ENCODE measurements around the gene ARMC2.

Gene ARMC2

GRCh38 chr6:108996208-108996607 is 148.0 kb downstream of the ARMC2 start:
- no peak for ATAC-seq

DNA sequence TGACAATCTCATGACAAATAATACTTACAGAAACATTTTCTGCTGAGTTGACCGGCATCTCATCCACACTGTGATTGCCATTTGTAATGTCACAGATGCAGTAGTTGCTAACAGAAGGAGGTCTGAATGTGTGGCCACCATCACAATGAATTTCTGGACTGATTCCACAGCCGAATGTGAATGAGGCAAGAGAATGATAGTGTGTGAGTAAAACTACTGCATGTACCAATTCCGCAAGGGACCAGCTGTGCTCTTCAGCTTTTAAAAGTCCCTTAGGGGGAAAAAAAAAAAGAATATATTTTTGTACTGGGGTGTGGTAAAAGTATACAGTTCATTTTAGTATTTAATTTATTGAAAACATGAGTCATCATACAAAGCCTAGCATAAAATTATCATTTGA is 150.3 kb downstream of the ARMC2 start:
- no peak for ATAC-seq

DNA sequence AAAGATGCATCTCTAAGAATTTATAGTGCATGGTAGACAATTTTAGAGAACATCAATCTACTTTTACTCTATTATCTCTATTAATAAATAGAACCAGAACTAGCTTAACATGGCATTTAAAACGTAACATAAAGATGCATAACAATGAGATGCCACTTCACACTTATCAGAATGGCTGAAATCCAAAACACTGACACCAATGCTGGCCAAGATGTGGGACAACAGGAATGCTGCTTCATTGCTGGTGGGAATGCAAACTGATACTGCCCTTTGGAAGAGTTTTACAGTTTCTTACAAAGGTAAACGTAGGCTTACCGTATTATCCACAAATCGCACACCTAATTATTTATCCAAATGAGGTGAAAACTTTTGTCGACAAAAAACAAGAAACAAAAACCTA is 151.2 kb downstream of the ARMC2 start:
- ATAC-seq, result no peak

- no peak for ATAC-seq
These were observed 152.1 kb downstream of the ARMC2 start for GRCh38 chr6:109000289-109000688.

- no peak for ATAC-seq
These were observed 153.2 kb downstream of the ARMC2 start for GRCh38 chr6:109001291-109001894.

DNA sequence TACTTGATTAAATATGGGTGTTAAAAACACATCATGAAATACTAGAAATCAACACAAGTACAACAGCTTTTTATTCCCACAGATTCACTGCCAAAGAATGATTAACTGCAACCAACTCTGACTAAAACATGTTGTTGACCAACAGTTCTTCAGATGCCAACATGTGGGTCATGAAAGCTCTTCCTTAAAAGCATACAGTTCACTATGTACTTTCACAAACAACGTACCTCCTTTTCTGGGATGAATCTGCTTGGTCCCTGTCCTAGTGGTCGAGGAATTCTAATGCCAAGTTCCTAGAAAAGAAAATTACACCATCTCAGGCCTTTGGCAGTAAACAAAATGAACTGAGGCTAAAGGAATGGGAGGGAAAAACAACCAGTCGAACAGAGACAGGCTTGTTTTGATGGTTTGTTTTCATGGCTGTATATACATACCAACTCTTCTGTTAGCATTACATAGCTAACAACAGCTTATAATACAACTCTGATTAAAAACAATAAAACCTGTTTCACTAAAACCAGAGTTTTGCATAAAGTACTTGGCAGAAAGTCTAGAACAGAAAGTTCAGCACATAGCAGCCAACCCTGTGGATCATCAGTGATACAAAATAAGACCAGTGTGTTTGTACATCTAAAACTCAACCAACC is 154.0 kb downstream of the ARMC2 start:
- peak in 1 of 2 donors; percentile 27 for ATAC-seq

- ATAC-seq, result no peak
These were observed 154.7 kb downstream of the ARMC2 start for GRCh38 chr6:109002882-109003281.

DNA sequence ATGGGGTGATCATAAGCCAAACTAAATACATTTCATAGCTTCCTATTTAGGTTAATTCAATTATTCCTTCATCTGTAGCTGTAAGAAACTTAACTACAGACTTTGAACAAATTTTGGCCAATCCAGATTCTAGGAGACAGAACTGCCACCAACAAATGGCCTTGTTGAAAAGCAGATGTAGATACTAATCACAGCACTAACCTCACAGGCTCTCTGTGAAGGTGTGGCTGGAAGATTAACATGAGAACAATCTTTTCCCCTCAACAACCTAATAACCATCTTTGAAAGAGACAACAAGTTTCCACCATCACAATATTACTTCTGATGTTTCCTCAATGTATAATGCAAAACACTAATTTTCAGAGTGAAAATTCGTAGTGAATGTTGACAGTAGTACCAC is 158.6 kb downstream of the ARMC2 start:
- no peak for ATAC-seq

- ATAC-seq, result no peak
These were observed 159.3 kb downstream of the ARMC2 start for GRCh38 chr6:109007521-109007920.

DNA sequence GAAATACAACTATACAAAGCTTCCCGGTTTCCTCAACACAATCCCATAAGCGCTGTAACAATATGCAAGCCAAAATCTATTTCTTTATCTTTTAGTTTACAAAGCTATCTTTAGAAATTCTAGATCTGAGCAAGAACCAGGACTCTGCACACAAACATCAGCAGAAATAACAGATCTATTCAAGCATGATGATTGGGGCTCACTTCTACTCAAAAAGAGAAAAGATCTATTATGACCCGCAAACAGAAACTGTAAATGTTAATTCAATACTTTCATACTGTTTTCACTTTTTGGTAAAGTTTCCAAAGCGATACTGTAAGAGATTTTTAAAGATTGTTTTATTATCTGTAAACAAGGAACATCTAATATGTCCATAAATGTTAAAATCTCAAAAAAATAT is 159.8 kb downstream of the ARMC2 start:
- peak; percentile 32 to 34 for ATAC-seq

DNA sequence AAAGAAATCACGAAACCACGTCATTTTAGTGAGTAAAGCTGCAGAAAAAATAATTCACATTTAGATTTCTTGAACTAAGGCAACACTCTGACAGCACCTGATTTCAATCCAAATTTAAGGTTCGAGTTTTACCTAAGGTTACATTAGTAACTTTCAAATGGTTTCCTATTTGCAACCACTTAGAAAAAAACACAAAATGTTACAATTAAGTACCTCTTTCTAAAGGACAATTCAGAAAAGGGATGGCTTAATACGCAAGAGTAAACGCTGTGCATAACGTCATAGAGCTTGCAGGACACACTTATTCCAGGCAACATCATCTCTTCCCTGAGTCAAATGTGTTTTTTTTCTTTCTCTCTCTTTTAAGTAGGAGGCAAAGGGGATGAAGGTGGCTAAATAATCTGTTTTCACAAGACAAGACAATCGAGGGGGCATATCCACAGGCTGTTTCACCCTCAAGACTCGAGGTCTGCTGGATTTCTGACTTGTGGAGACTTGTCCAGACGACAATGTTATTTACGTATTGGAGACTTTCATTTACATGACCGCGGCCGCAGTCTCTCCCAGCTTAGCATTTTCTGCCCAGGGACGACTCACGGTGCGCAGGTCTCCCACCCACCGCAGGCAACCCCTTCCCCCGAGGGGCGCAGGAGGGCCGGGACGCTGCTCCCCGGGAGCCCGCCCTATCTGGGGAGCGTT is 160.5 kb downstream of the ARMC2 start:
- no peak for ATAC-seq

DNA sequence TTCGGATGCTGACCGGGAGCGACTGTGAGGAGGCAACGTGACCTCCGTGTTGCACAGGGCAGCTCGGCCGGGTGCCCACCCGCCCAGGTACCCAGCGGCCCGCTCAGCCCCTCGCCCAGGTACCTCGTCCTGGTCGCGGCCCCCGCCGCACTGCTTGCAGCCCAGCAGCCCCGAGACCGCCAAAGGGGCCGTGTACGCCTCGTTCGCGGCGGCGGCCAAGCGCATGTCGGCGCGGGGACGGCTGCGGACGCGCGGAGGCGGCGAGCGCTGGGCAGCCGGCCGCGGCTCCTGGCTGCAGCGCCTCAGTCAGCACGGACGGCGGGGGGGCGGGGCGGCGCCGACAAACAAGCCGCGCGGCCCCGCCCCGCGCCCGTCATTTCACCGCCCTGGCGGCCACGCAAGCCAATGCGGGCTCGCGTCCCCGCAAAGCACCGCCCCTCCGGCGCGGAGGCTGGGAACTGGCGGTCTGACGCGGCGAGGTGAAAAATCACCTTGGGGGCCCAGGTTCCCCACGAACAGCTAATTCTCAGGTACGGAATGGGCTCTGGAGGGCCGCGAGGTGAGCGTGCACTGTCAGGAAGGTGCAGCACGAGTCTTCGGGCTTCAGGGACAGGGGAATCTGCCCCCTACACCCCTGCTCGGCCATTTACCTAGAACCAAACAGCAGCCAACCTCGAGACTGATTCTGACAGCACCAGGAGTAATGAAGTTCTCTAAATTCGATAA is 161.2 kb downstream of the ARMC2 start:
- peak; percentile 93 to 95 for ATAC-seq

DNA sequence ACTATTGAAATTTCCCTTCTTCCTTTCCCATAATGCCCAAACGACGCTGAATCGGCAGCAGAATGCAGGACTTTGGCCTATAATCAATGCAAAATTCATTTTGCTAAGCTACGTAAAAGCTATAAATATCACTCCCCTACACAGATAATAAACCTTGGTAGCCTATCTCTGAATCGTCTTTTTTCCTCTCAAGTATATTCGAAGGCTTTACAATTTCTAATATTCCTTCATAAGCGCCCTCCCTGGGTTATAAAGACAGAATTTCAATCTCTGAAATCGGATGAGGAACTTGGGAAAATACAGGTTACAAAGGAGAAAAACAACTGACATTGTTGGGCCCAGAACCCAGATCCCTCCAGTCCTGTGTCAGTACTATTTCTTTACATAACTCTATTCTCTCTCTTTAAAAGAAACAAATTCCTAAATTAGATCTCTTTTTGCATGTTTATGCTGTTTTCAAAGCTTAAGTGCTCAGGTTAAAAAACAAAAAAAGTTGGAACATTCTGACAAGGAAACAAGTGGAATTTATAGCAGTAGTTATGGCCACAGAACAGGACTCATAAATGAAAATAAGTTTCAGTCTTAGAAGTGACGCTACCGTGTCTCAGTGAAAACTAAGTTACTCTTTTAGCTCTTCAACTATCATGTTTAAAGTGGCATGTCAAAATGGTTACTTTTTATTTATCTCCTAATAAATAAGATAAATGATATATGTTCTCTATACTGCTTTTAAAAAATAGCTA is 161.9 kb downstream of the ARMC2 start:
- no peak for ATAC-seq

GRCh38 chr6:109010705-109011102 is 162.5 kb downstream of the ARMC2 start:
- no peak for ATAC-seq

DNA sequence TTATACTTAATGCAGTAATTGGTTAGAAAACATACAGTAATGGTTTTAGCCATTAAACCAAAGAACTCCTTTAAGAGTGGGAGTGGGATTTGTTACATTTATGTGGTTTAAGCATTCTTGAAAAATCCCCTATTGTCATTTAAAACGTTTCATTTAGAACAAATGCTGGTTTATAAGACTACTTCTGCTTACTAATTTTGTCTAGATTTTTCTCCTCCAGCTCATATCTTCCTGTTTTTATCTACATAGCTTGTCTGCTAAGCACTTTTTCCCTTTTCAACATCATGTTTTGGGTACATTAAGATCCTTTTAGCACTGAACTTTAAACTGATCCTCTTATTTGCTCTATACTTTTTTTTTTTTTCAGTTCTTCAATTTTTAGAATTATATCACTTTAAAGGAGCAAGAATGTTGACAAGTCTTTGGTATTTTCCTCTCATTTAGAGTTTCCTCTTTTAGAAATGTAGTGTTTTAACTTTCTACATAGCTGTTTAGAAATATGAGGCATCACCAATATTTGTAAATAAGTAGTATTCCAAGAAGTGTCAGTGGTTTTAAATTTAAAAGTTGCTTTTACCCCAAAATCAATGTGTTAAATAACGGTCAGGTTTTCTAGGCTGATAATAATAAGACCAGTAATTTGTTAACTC is 165.6 kb downstream of the ARMC2 start:
- ATAC-seq, result no peak

DNA sequence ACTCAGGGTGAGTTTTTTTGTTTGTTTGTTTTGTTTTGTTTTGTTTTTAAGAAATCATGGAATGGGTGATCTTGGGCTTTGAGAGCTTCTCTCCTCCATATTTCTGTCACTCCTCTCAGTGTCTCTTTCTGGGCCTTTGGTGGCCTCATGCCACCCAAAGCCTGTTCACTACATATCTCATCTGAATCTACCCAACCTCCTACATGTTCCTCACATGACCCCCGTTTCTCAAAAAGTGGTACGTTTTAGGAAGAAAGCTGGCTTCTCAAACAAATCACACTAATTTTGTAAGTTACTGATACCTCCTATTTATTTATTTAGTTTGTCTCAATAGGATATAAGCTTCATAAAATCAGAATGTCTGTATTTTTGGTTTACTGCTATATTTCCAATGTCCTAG is 166.4 kb downstream of the ARMC2 start:
- no peak for ATAC-seq

GRCh38 chr6:109015176-109015575 is 167.0 kb downstream of the ARMC2 start:
- ATAC-seq, result no peak

GRCh38 chr6:109019911-109020310 is 171.7 kb downstream of the ARMC2 start:
- no peak for ATAC-seq

DNA sequence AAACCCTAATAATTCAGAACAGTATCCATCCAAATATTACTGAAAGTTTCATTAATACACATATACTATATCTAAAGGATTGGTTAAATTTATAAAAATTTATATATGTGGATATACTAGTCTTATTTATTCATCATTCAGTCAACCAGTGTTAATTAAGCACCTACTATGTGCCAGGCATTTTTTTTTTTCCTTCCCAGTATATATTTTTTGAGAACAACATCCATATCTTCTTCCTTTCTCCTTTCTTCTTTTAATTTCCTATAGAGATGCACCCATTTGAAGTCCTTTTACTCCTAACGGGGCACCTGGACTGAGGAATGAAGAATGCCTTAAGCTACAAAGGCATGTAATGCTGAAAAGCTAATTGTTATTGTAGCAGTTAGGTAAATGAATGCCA is 173.6 kb downstream of the ARMC2 start:
- no peak for ATAC-seq

DNA sequence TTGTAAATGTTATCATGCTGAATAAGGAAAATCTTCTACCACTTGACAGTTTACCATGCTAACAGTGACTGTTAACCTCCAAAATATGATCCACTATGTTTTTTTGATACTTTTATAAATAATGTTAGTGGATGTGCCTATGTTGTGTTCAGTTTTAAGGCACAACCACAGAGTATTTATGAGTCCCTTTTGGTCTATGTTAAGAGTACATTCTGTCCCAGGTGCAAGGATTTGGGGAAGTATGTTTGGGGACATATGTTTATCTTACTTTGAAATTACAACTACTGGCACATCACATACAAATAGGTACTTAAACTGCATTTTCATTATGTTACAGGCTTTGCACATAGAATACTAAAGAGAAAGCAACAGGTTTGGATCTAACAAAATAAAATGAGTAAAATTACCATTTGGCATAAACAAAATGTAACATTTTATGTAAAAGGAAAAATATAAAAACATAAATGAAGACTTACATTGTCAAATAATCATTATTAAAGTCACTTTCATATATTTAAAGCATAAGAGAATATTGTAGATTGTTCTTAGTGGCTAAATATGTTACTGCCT is 175.2 kb downstream of the ARMC2 start:
- ATAC-seq, result no peak
